ENCODE data around the gene DDIT4. TPM values are rescaled to one million over a fixed set of nuclear protein-coding genes. Genes with fewer than 3 reads are reported as not detected.

Gene DDIT4
- total and polyA plus RNA-seq, 9 of the 15 experiments (the other 6 are each of a cell fraction or from before 2014, with no cell fraction given): 8.2 to 675 (median 159) TPM

- TF ChIP-seq MAZ (CRISPR knock-in tag; conservative IDR thresholded peaks at IDR 0.05 in 1 of 2, IDR thresholded peaks at IDR 0.05 in 1 of 2) (peak in 1 of 2 experiments; percentile 76; a peak in 2 of 4 replicates), ARID3B (CRISPR knock-in tag; IDR thresholded peaks at IDR 0.05; ENCODE audit: borderline replicate concordance) (peak; percentile 91), CBFA2T2 (conservative IDR thresholded peaks at IDR 0.05) (peak; percentile 75), ZBTB9 (CRISPR knock-in tag; IDR thresholded peaks at IDR 0.05) (peak; percentile 94), RHOXF2B (CRISPR knock-in tag; conservative IDR thresholded peaks at IDR 0.05) (peak; percentile 6; the same call in 1 of the 2 replicates), USF2 (CRISPR knock-in tag; IDR thresholded peaks at IDR 0.05) (peak; percentile 42; the same call in 1 of the 2 replicates), ZNF644 (tag; IDR thresholded peaks at IDR 0.05; ENCODE audit: low read depth) (no peak), TARDBP (IDR thresholded peaks at IDR 0.05) (no peak), SRF (CRISPR knock-in tag; IDR thresholded peaks at IDR 0.05) (peak in 1 of 2 experiments; percentile 45; a peak in 1 of 4 replicates), ATF2 (CRISPR knock-in tag; IDR thresholded peaks at IDR 0.05) (0 out of 2 replicates have a peak, but pooled peaks have one; percentile 45), C11orf30 (IDR thresholded peaks at IDR 0.05; ENCODE audit: low read depth) (0 out of 2 replicates have a peak, but pooled peaks have one; percentile 27), NFE2L1 (tag; IDR thresholded peaks at IDR 0.05; ENCODE audit: borderline replicate concordance, low read depth) (no peak), TRIM24 (IDR thresholded peaks at IDR 0.05) (peak; percentile 61 to 79), CTCF (IDR thresholded peaks at IDR 0.05 in 2 of 3, conservative IDR thresholded peaks at IDR 0.05 in 1 of 3; ENCODE audit: insufficient read depth in 2 of 3, low read depth in 1 of 3, low read length in 3 of 3) (0 out of 6 replicates have a peak, but pooled peaks of 1 of the 3 experiments have one; percentile 1), TEAD4 (IDR thresholded peaks at IDR 0.05; ENCODE audit: low read length) (peak; percentile 19; the same call in 1 of the 2 replicates), TEAD4 (CRISPR knock-in tag; IDR thresholded peaks at IDR 0.05; ENCODE audit: borderline replicate concordance) (no peak), NFIC (IDR thresholded peaks at IDR 0.05) (peak; percentile 97), CREB3L1 (IDR thresholded peaks at IDR 0.05; ENCODE audit: borderline replicate concordance, low read depth) (peak; percentile 19; the same call in 1 of the 2 replicates)
These were observed 43.2 kb downstream of the DDIT4 start (continued) for GRCh38 chr10:72316748-72317435.
